Esophagus muscularis mucosa (tissue), 4 donors: ENCODE data around the gene MAPK8. TPM values are rescaled to one million over a fixed set of nuclear protein-coding genes. Genes with fewer than 3 reads are reported as not detected.

Source experiments
- DNase-seq: peaks from one replicate; pipeline ENCODE4 v3.0.0-alpha.2; 2017; ENCODE audit errors: extremely low spot score
- H3K27ac ChIP-seq, 4 donors: fragments of 200-600 bp; sonication (generic); replicated peaks in 1 of 4; 1 replicate in 3 of 4; 2 replicates in 1 of 4; pipeline ENCODE4 v1.5.1; 2016 to 2019; ENCODE audit warnings: mild to moderate bottlenecking in 1 of 4
- H3K27me3 ChIP-seq, 4 donors: fragments of 200-600 bp; sonication (generic); one replicate each; pipeline versions ENCODE4 v1.5.1 to v1.6.0; 2016 to 2019
- H3K36me3 ChIP-seq, 4 donors: fragments of 200-600 bp; sonication (generic); one replicate each; pipeline ENCODE4 v1.5.1; 2016 to 2019
- H3K4me1 ChIP-seq, 4 donors: fragments of 200-600 bp; sonication (generic); one replicate each; pipeline ENCODE4 v1.5.1; 2016 to 2019
- H3K4me3 ChIP-seq, 4 donors: fragments of 200-600 bp; sonication (generic); 1 replicate in 2 of 4; 2 replicates in 2 of 4; pipeline ENCODE4 v1.5.1; 2016 to 2019; ENCODE audit warnings: mild to moderate bottlenecking in 4 of 4, moderate library complexity in 1 of 4
- H3K9me3 ChIP-seq, 4 donors: fragments of 200-600 bp; sonication (generic); 1 replicate in 3 of 4; 2 replicates in 1 of 4; pipeline ENCODE4 v1.5.1; 2016 to 2019
- CTCF ChIP-seq, 3 experiments: fragments of 200-600 bp in 2 of 3; fragments of 450-650 bp in 1 of 3; sonication (generic) in 2 of 3; IDR thresholded peaks; one replicate each; pipeline ENCODE4 v1.5.1; 2017 to 2019; ENCODE audit warnings: antibody characterized with exemption in 3 of 3, mild to moderate bottlenecking in 2 of 3, moderate library complexity in 1 of 3
- EP300 ChIP-seq: sonication (generic); formaldehyde crosslinking; IDR thresholded peaks from one replicate; pipeline ENCODE4 v1.6.1; 2017; ENCODE audit warnings: antibody characterized with exemption
- POLR2A ChIP-seq: fragments of 450-650 bp; IDR thresholded peaks from one replicate; pipeline ENCODE4 v1.6.1; 2017; ENCODE audit warnings: antibody characterized with exemption, moderate library complexity, mild to moderate bottlenecking, low read depth
- POLR2AphosphoS5 ChIP-seq, 2 donors: sonication (generic); formaldehyde crosslinking; IDR thresholded peaks; one replicate each; pipeline ENCODE4 v1.6.1; 2017; ENCODE audit warnings: antibody characterized with exemption in 2 of 2
- WGBS: methylation state at CpG from one replicate; pipeline ENCODE4 v1.1.5; 2018; 5-methylcytosine and 5-hydroxymethylcytosine counted together
- intact Hi-C: fragments of 100-400 bp; cut with DNase I; formaldehyde crosslinking; loops from one replicate; pipeline ENCODE4 v1.15.1; 2023
- total RNA-seq, 4 donors: library from RNA; depleted of rRNA; stranded (reverse); fragments of >200 nt; gene quantifications; one replicate each; pipeline versions ENCODE4 v1.1.0 to v1.2.1, GENCODE V29; 2016

MAPK8 gene
- total RNA-seq, 4 donors from 2014 or later, result 26.8 to 50.0 (median 33.1) TPM

- no peaks in the 10 kb centered on the region for H3K27me3 ChIP-seq
- intact Hi-C loops, result no loop called here
- H3K4me1 ChIP-seq, result no peaks in the 10 kb centered on the region
- no peaks in the 10 kb centered on the region for H3K9me3 ChIP-seq
- H3K36me3 ChIP-seq, result no peaks in the 10 kb centered on the region
- H3K4me3 ChIP-seq, result no peak overlapping the region
- no peak for DNase-seq
- no peak for TF ChIP-seq POLR2AphosphoS5 (IDR thresholded peaks at IDR 0.05)
- TF ChIP-seq EP300, result no peak
- no peak for TF ChIP-seq CTCF (IDR thresholded peaks at IDR 0.05)
- no peak for TF ChIP-seq POLR2A
- no peak overlapping the region for H3K27ac ChIP-seq
- 85% methylated on average over 1 of the region's 1 CpG for WGBS
Measured at GRCh38 chr10:48299692-48300091, 6.8 kb upstream of the MAPK8 start.

GRCh38 chr10:48300556-48300955 is 5.9 kb upstream of the MAPK8 start:
- no peak overlapping the region for H3K27ac ChIP-seq
- 92% methylated on average over 2 of the region's 2 CpGs for WGBS
- H3K4me3 ChIP-seq, result no peak overlapping the region
- TF ChIP-seq CTCF (IDR thresholded peaks at IDR 0.05) (no peak), POLR2A (no peak), POLR2AphosphoS5 (IDR thresholded peaks at IDR 0.05) (no peak)
- no peaks in the 10 kb centered on the region for H3K27me3 ChIP-seq
- H3K4me1 ChIP-seq, result no peaks in the 10 kb centered on the region
- H3K36me3 ChIP-seq, result no peaks in the 10 kb centered on the region
- intact Hi-C loops, result no loop called here
- DNase-seq, result no peak
- no peaks in the 10 kb centered on the region for H3K9me3 ChIP-seq

DNA sequence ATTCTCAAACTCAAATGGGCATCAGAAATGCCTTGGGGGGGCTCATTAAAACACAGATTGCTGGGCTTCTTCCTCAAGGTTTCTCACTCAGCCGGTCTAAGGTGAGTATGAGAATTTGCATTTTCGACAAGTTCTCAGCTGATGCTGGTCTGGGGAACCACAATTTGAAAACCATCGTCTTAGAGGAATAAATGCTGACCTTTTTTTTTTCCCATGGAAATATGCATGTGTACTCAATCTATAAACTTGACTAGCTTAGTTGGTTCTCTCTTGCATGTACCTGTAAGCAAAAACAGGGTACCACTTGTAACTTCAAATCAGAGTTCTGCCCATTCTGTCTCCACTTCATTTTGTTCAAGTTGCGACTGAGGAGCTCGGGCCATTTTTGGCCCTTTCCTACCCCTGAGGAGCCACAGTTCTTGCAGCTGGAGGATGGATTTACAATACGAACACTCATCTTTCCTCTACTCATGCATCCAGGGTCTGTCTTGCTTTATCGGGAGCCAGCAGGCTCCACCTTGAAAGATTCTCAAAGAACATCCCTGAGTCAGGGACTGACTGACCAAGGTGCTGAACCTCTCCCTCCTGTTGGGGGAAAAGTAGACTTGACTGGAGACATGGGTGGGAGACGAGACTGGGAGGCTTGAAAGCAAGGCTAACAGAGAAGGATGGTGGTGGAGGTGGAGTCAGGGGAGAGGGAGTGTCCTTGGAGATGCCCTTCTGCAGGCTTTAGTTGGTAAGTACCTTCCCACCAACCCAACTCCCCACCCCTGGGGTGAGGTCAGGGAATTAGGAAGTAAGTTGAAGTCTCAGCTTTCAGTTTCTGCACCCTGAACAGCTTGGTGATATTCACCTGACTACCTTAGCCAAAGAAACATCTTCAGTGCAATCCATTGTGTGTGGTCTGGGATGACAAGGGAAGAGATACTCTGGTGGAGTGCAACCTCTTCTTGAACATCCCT is 3.7 kb upstream of the MAPK8 start:
- Histone ChIP-seq H3K27me3 (no peaks in the 10 kb centered on the region), H3K4me1 (peaks cover 5 to 12% (median 8%) of the 10 kb centered on the region in 4 donors), H3K27ac (no peak overlapping the region), H3K36me3 (no peaks in the 10 kb centered on the region), H3K4me3 (no peak overlapping the region), H3K9me3 (no peaks in the 10 kb centered on the region)
- no peak for DNase-seq
- TF ChIP-seq CTCF (IDR thresholded peaks at IDR 0.05) (no peak), POLR2AphosphoS5 (IDR thresholded peaks at IDR 0.05) (no peak), EP300 (no peak), POLR2A (no peak)
- WGBS, result 93% methylated on average over 8 of the region's 8 CpGs
- intact Hi-C loops, result no loop called here

DNA sequence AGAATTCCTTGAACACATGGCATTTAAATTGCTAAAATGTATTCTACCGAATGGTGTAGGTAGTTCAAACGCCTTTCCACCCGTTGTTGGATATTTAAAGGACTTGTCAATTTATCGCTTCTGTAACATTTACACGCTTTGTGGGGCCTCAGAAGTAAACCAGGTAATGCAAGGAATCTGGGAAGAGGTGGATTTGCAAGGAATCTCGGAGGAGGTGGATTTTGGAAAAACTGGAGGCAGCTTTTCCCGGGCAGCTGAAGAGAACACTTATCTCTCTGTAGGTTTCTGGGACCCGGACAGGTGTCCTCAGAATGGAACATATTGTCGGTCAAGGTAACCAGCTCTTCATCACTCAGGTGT is 592 bp upstream of the MAPK8 start:
- no peak for TF ChIP-seq EP300
- Histone ChIP-seq H3K9me3 (no peaks in the 10 kb centered on the region), H3K27ac (peak overlapping the region; percentile 96 to 99 (median 97)), H3K4me3 (peak overlapping the region; percentile 83 to 98 (median 90)), H3K4me1 (peaks cover 12 to 40% (median 30%) of the 10 kb centered on the region in 4 donors), H3K27me3 (no peaks in the 10 kb centered on the region), H3K36me3 (no peaks in the 10 kb centered on the region)
- no peak for DNase-seq
- intact Hi-C loops, result no loop called here
- 73% methylated on average over 9 of the region's 9 CpGs for WGBS

GRCh38 chr10:48306870-48307710 is 613 bp downstream of the MAPK8 start:
- WGBS, result 0% methylated on average over 10 of the region's 70 CpGs
- intact Hi-C loops, result no loop called here
- H3K36me3 ChIP-seq, result no peaks in the 10 kb centered on the region
- no peak for DNase-seq
- H3K4me1 ChIP-seq, result peaks cover 12 to 45% (median 32%) of the 10 kb centered on the region in 4 donors
- H3K9me3 ChIP-seq, result no peaks in the 10 kb centered on the region
- H3K27ac ChIP-seq, result peak overlapping the region; percentile 96 to 99 (median 97)
- peak overlapping the region; percentile 83 to 98 (median 90) for H3K4me3 ChIP-seq
- no peaks in the 10 kb centered on the region for H3K27me3 ChIP-seq
- peak in 1 of 2 donors; percentile 19 for TF ChIP-seq POLR2AphosphoS5 (IDR thresholded peaks at IDR 0.05)
- no peak for TF ChIP-seq CTCF (IDR thresholded peaks at IDR 0.05)
- TF ChIP-seq POLR2A, result no peak
- no peak for TF ChIP-seq EP300
